ENCODE results near the gene AFDN.

AFDN gene

GRCh38 chr6:167968091-167968490 is 141.4 kb downstream of the AFDN start:
- DNase-seq = no peak
- no peak overlapping the region for H3K4me3 ChIP-seq
- intact Hi-C loops (cut with DNase I; ENCODE audit: low total_unique reads) = no loop called here
- H3K4me1 ChIP-seq = no peaks in the 10 kb centered on the region
- TF ChIP-seq CTCF (IDR thresholded peaks at IDR 0.05) = no peak
- no peak overlapping the region for H3K27ac ChIP-seq
- H3K27me3 ChIP-seq = no peaks in the 10 kb centered on the region
- peaks cover 28 to 84% (median 54%) of the 10 kb centered on the region in 3 donors for H3K36me3 ChIP-seq
- H3K9me3 ChIP-seq = no peaks in the 10 kb centered on the region

GRCh38 chr6:167970230-167970629 is 143.5 kb downstream of the AFDN start:
- DNase-seq = no peak
- Histone ChIP-seq H3K4me3 (no peak overlapping the region), H3K4me1 (peaks cover 0 to 6% (median 1%) of the 10 kb centered on the region in 4 donors), H3K27ac (no peak overlapping the region), H3K27me3 (no peaks in the 10 kb centered on the region), H3K36me3 (peaks cover 18 to 66% (median 45%) of the 10 kb centered on the region in 3 donors), H3K9me3 (no peaks in the 10 kb centered on the region)
- TF ChIP-seq CTCF (IDR thresholded peaks at IDR 0.05) = no peak
- intact Hi-C loops (cut with DNase I; ENCODE audit: low total_unique reads) = no loop called here

- TF ChIP-seq CTCF (IDR thresholded peaks at IDR 0.05) = no peak
- H3K4me3 ChIP-seq = no peak overlapping the region
- H3K36me3 ChIP-seq = peaks cover 4 to 46% (median 28%) of the 10 kb centered on the region in 3 donors
- no peaks in the 10 kb centered on the region for H3K9me3 ChIP-seq
- no peak overlapping the region for H3K27ac ChIP-seq
- peaks cover 0 to 6% (median 1%) of the 10 kb centered on the region in 4 donors for H3K4me1 ChIP-seq
- H3K27me3 ChIP-seq = no peaks in the 10 kb centered on the region
- intact Hi-C loops (cut with DNase I; ENCODE audit: low total_unique reads) = no loop called here
- no peak for DNase-seq
Measured at GRCh38 chr6:167972193-167972592, 145.5 kb downstream of the AFDN start.

- Histone ChIP-seq H3K27me3 (no peaks in the 10 kb centered on the region), H3K36me3 (peaks cover 4 to 35% (median 23%) of the 10 kb centered on the region in 3 donors), H3K4me1 (peaks cover 0 to 6% (median 1%) of the 10 kb centered on the region in 4 donors), H3K27ac (no peak overlapping the region), H3K4me3 (no peak overlapping the region), H3K9me3 (no peaks in the 10 kb centered on the region)
- intact Hi-C loops (cut with DNase I; ENCODE audit: low total_unique reads) = no loop called here
- no peak for DNase-seq
- TF ChIP-seq CTCF (IDR thresholded peaks at IDR 0.05) = no peak
Measured at GRCh38 chr6:167973148-167973885, 146.6 kb downstream of the AFDN start.

- H3K4me3 ChIP-seq = no peak overlapping the region
- no peaks in the 10 kb centered on the region for H3K9me3 ChIP-seq
- no peak for DNase-seq
- no peak overlapping the region for H3K27ac ChIP-seq
- H3K36me3 ChIP-seq = peaks cover 0 to 20% (median 10%) of the 10 kb centered on the region in 3 donors
- H3K27me3 ChIP-seq = no peaks in the 10 kb centered on the region
- intact Hi-C loops (cut with DNase I; ENCODE audit: low total_unique reads) = no loop called here
- peaks cover 0 to 6% (median 1%) of the 10 kb centered on the region in 4 donors for H3K4me1 ChIP-seq
- TF ChIP-seq CTCF (IDR thresholded peaks at IDR 0.05) = no peak
Measured at GRCh38 chr6:167974640-167975344, 148.1 kb downstream of the AFDN start.
